GM19240 (cell line): ENCODE data around the gene FBXW2.

Experiments used
- DNase-seq: peaks from one replicate; pipeline ENCODE4 v3.0.0; 2011; ENCODE audit warnings: low spot score; ENCODE audit not compliant: insufficient read length

FBXW2 gene

GRCh38 chr9:120745278-120745677 is 47.9 kb downstream of the FBXW2 start:
- no peak for DNase-seq

- DNase-seq: peak; percentile 58
Observed at GRCh38 chr9:120742951-120743416, 50.2 kb downstream of the FBXW2 start.

- no peak for DNase-seq
Observed at GRCh38 chr9:120741701-120742100, 51.5 kb downstream of the FBXW2 start.

- DNase-seq: no peak
Observed at GRCh38 chr9:120741191-120741590, 52.0 kb downstream of the FBXW2 start.

- DNase-seq: no peak
Observed at GRCh38 chr9:120740132-120740531, 53.1 kb downstream of the FBXW2 start.

- DNase-seq: no peak
Observed at GRCh38 chr9:120737416-120738165, 55.6 kb downstream of the FBXW2 start.

- DNase-seq: no peak
Observed at GRCh38 chr9:120736881-120737280, 56.3 kb downstream of the FBXW2 start.

- DNase-seq: no peak
Observed at GRCh38 chr9:120735415-120736126, 57.6 kb downstream of the FBXW2 start.

- DNase-seq: no peak
Observed at GRCh38 chr9:120734607-120735410, 58.4 kb downstream of the FBXW2 start.

- DNase-seq: no peak
Observed at GRCh38 chr9:120733190-120733589, 60.0 kb downstream of the FBXW2 start.

- no peak for DNase-seq
Observed at GRCh38 chr9:120730654-120731514, 62.3 kb downstream of the FBXW2 start.

- DNase-seq: no peak
Observed at GRCh38 chr9:120729791-120730241, 63.4 kb downstream of the FBXW2 start.

GRCh38 chr9:120726484-120726883 is 66.7 kb downstream of the FBXW2 start:
- DNase-seq: no peak

GRCh38 chr9:120725907-120726306 is 67.3 kb downstream of the FBXW2 start:
- no peak for DNase-seq

- DNase-seq: no peak
Observed at GRCh38 chr9:120724757-120725400, 68.3 kb downstream of the FBXW2 start.

GRCh38 chr9:120723565-120723964 is 69.7 kb downstream of the FBXW2 start:
- no peak for DNase-seq

GRCh38 chr9:120720404-120720803 is 72.8 kb downstream of the FBXW2 start:
- no peak for DNase-seq

GRCh38 chr9:120718316-120718715 is 74.9 kb downstream of the FBXW2 start:
- DNase-seq: no peak

GRCh38 chr9:120717176-120717575 is 76.0 kb downstream of the FBXW2 start:
- DNase-seq: no peak

- no peak for DNase-seq
Observed at GRCh38 chr9:120716483-120716882, 76.7 kb downstream of the FBXW2 start.
